Keratinocyte (primary cell): ENCODE data around the gene APLF. TPM values are rescaled to one million over a fixed set of nuclear protein-coding genes. Genes with fewer than 3 reads are reported as not detected.

Experiments used
- DNase-seq: peaks from one replicate; pipeline ENCODE4 v3.0.0-alpha.2; 2011; ENCODE audit warnings: low read depth, missing footprints, low spot score
- FAIRE-seq: peaks from 2 replicates; lab custom pipeline; 2011; peaks lifted over from hg19 to GRCh38; lab: Jason Lieb, UNC
- H2AFZ ChIP-seq: 2 replicates; pipeline ENCODE4 v1.6.0; 2012; ENCODE audit warnings: low read length, control low read depth, inconsistent platforms; ENCODE audit not compliant: control insufficient read depth
- H3K27ac ChIP-seq: 2 replicates; pipeline ENCODE4 v1.5.1; 2011; ENCODE audit warnings: low read length; ENCODE audit not compliant: control insufficient read depth, insufficient read depth
- H3K27me3 ChIP-seq: 3 replicates; pipeline ENCODE4 v1.6.0; 2011; ENCODE audit warnings: low read length; ENCODE audit not compliant: control insufficient read depth, insufficient read depth; ENCODE audit errors: extremely low read depth
- H3K36me3 ChIP-seq, 2 experiments: 2 replicates in 1 of 2; 3 replicates in 1 of 2; pipeline ENCODE4 v1.5.1; 2011; ENCODE audit warnings: low read length in 2 of 2, mild to moderate bottlenecking in 1 of 2; ENCODE audit not compliant: control insufficient read depth in 2 of 2, insufficient read depth in 2 of 2; ENCODE audit errors: extremely low read depth in 1 of 2
- H3K4me1 ChIP-seq: 3 replicates; pipeline ENCODE4 v1.5.1; 2011; ENCODE audit warnings: low read length; ENCODE audit not compliant: control insufficient read depth, insufficient read depth; ENCODE audit errors: extremely low read depth
- H3K4me2 ChIP-seq: 3 replicates; pipeline ENCODE4 v1.6.0; 2011; ENCODE audit warnings: low read depth, low read length; ENCODE audit not compliant: control insufficient read depth, insufficient read depth; ENCODE audit errors: extremely low read depth
- H3K4me3 ChIP-seq, 3 experiments: fragments of 200-600 bp in 1 of 3; sonication (generic) in 1 of 3; 2 replicates in 2 of 3; 3 replicates in 1 of 3; pipeline ENCODE4 v1.5.1; 2011 to 2016; ENCODE audit warnings: low read length in 3 of 3, mild to moderate bottlenecking in 3 of 3, control low read depth in 2 of 3, inconsistent platforms in 1 of 3, low read depth in 1 of 3, mixed read lengths in 1 of 3, mixed run types in 1 of 3, moderate library complexity in 1 of 3; ENCODE audit not compliant: control insufficient read depth in 2 of 3, insufficient read depth in 2 of 3; ENCODE audit errors: extremely low read depth in 1 of 3
- H3K79me2 ChIP-seq: 2 replicates; pipeline ENCODE4 v1.6.0; 2012; ENCODE audit warnings: low read length; ENCODE audit not compliant: control insufficient read depth, insufficient read depth
- H3K9ac ChIP-seq: 3 replicates; pipeline ENCODE4 v1.6.0; 2011; ENCODE audit warnings: low read length; ENCODE audit not compliant: control insufficient read depth, insufficient read depth; ENCODE audit errors: extremely low read depth
- H3K9me1 ChIP-seq: 3 replicates; pipeline ENCODE4 v1.6.0; 2011; ENCODE audit warnings: low read length; ENCODE audit not compliant: control insufficient read depth, insufficient read depth; ENCODE audit errors: extremely low read depth
- H3K9me3 ChIP-seq: 2 replicates; pipeline ENCODE4 v1.5.1; 2012; ENCODE audit warnings: low read depth, low read length; ENCODE audit not compliant: control insufficient read depth
- H4K20me1 ChIP-seq: 3 replicates; pipeline ENCODE4 v1.6.0; 2011; ENCODE audit warnings: low read length; ENCODE audit not compliant: control insufficient read depth, insufficient read depth; ENCODE audit errors: extremely low read depth
- CTCF ChIP-seq, 3 experiments: IDR thresholded peaks in 1 of 3; conservative IDR thresholded peaks in 1 of 3; optimal IDR thresholded peaks in 1 of 3; 2 replicates in 2 of 3; 3 replicates in 1 of 3; pipeline versions ENCODE3 to v1.5.1; 2011; ENCODE audit warnings: low read length in 3 of 3, mild to moderate bottlenecking in 3 of 3, moderate library complexity in 2 of 3, control low read depth in 1 of 3, inconsistent platforms in 1 of 3; ENCODE audit not compliant: insufficient read depth in 2 of 3; ENCODE audit errors: extremely low read depth in 1 of 3
- EZH2 ChIP-seq: IDR thresholded peaks from one replicate; pipeline ENCODE4 v1.6.1; 2012; ENCODE audit warnings: inconsistent platforms, mild to moderate bottlenecking, low read length, moderate library complexity
- dilution Hi-C: fragments of 300-500 bp; cut with MboI; formaldehyde crosslinking; loops from one replicate; pipeline ENCODE4 v1.7.0; 2020; ENCODE audit warnings: low sequenced_read_pairs; ENCODE audit not compliant: extremely low pct_ligation_motif_present
- polyA plus RNA-seq, 5 experiments: library from polyadenylated mRNA; depleted of rRNA in 3 of 5; stranded (reverse) in 3 of 5; stranded (forward) in 1 of 5; unstranded in 1 of 5; fragments of >200 nt; gene quantifications; 1 replicate in 1 of 5; 2 replicates in 3 of 5; 3 replicates in 1 of 5; pipeline versions ENCODE4 v1.2.1 to v1.2.3, GENCODE V29; 2011 to 2012; ENCODE audit warnings: missing spikeins in 2 of 5, low read depth in 1 of 5, low replicate concordance in 1 of 5

Gene APLF
- polyA plus RNA-seq, 1 donor (not counting 4 experiments of a cell fraction or from before 2014, with no cell fraction given) = 3.0 TPM

- no peaks in the 10 kb centered on the region for H3K9me3 ChIP-seq
- no peaks in the 10 kb centered on the region for H3K4me1 ChIP-seq
- H3K4me2 ChIP-seq = no peak overlapping the region
- H3K36me3 ChIP-seq = no peaks in the 10 kb centered on the region
- H3K9ac ChIP-seq = no peak overlapping the region
- FAIRE-seq (no peak), DNase-seq (no peak)
- no peaks in the 10 kb centered on the region for H3K9me1 ChIP-seq
- no peaks in the 10 kb centered on the region for H3K27me3 ChIP-seq
- H3K4me3 ChIP-seq = no peak overlapping the region
- no peak overlapping the region for H2AFZ ChIP-seq
- dilution Hi-C loops = no loop called here
- TF ChIP-seq CTCF (optimal IDR thresholded peaks at IDR 0.05 in 1 of 3, IDR thresholded peaks at IDR 0.05 in 1 of 3, conservative IDR thresholded peaks at IDR 0.05 in 1 of 3; ENCODE audit: extremely low read depth in 1 of 3, insufficient read depth in 2 of 3, low read length in 3 of 3) = no peak
- H3K79me2 ChIP-seq = no peaks in the 10 kb centered on the region
- H3K27ac ChIP-seq = no peak overlapping the region
- no peaks in the 10 kb centered on the region for H4K20me1 ChIP-seq
Measured at GRCh38 chr2:68491582-68491981, 24.2 kb downstream of the APLF start.

GRCh38 chr2:68499133-68499532 lies 31.7 kb downstream of the APLF start:
- no peaks in the 10 kb centered on the region for H3K79me2 ChIP-seq
- no peak for FAIRE-seq
- H3K4me3 ChIP-seq = no peak overlapping the region
- H3K9me1 ChIP-seq = no peaks in the 10 kb centered on the region
- H2AFZ ChIP-seq = no peak overlapping the region
- no peaks in the 10 kb centered on the region for H4K20me1 ChIP-seq
- no peak overlapping the region for H3K4me2 ChIP-seq
- no peak overlapping the region for H3K9ac ChIP-seq
- H3K36me3 ChIP-seq = no peaks in the 10 kb centered on the region
- no peaks in the 10 kb centered on the region for H3K9me3 ChIP-seq
- dilution Hi-C loops = no loop called here
- no peak overlapping the region for H3K27ac ChIP-seq
- H3K27me3 ChIP-seq = no peaks in the 10 kb centered on the region
- H3K4me1 ChIP-seq = no peaks in the 10 kb centered on the region
- TF ChIP-seq CTCF (optimal IDR thresholded peaks at IDR 0.05 in 1 of 3, IDR thresholded peaks at IDR 0.05 in 1 of 3, conservative IDR thresholded peaks at IDR 0.05 in 1 of 3; ENCODE audit: extremely low read depth in 1 of 3, insufficient read depth in 2 of 3, low read length in 3 of 3) (no peak), EZH2 (no peak)
- no peak for DNase-seq
